Posterior cingulate gyrus (tissue), 11 donors: ENCODE data around the gene TUBB.
"Not testable (repeated sequence)": the region's sequence is repeated elsewhere in the genome, so short reads cannot be mapped to it uniquely, and the experiment has no call there.

ENCODE experiments used
- DNase-seq, 10 donors: peaks; one replicate each; pipeline versions ENCODE4 v3.0.0 to v3.0.0-alpha.2; 2020 to 2021; ENCODE audit warnings: mixed read lengths in 3 of 10
- intact Hi-C: fragments of 100-400 bp; cut with DNase I; formaldehyde crosslinking; loops from one replicate; pipeline ENCODE4 v1.15.1; 2023

The TUBB gene

GRCh38 chr6:30752157-30752927, 32.2 kb downstream of the TUBB start:
- intact Hi-C loops: no loop called here
- DNase-seq: peak in 6 of 10 donors; percentile 14 to 91 (median 29)

DNA sequence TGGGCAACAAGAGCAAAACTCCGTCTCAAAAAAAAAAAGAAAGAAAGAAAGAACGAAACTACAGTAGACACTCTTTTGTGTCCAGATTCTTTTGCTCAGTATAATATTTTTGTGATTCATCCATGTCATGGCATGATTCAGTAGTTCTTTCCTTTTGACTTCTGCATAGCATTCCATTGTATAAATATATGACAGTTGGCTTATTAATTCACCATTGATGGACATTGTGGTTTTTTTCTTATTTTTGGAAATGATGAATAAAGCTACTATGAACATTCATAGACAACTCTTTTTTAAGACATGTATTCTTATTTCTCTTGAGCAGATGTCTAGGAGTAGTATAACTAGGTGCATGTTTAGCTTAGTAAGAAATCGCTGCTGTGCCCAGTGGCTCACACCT, 34.5 kb downstream of the TUBB start:
- intact Hi-C loops: no loop called here
- no peak for DNase-seq

DNA sequence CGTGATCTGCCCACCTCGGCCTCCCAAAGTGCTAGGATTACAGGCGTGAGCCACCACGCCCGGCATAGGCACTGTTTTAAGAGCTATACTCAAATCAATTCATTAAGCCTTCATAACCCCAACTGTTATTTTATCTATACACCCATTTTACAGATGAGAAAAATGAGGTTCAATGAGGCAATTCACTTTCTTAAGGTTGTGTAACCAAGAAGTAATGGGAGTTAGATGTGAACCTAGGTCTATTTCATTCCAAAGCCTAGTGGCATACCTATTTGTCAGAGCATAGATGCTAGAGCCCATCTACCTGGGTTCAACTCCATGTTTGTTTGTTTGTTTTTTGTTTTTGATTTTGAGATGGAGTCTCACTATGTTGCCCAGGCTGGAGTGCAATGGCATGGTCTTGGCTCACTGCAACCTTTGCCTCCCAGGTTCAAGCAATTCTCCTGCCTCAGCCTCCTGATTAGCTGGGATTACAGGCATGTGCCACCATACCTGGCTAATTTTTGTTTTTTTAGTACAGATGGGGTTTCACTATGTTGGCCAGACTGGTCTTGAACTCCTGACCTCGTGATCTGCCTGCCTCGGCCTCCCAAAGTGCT, 36.4 kb downstream of the TUBB start:
- intact Hi-C loops, DNase-seq: not testable (repeated sequence)

- intact Hi-C loops: no loop called here
- no peak for DNase-seq
These were observed 37.2 kb downstream of the TUBB start for GRCh38 chr6:30757261-30757904.

GRCh38 chr6:30759575-30760239, 39.6 kb downstream of the TUBB start:
- DNase-seq: peak in 1 of 10 donors; percentile 11
- intact Hi-C loops: no loop called here

- intact Hi-C loops: no loop called here
- no peak for DNase-seq
These were observed 40.4 kb downstream of the TUBB start for GRCh38 chr6:30760549-30760948.

- intact Hi-C loops: no loop called here
- DNase-seq: no peak
These were observed 41.8 kb downstream of the TUBB start for GRCh38 chr6:30761791-30762429.

DNA sequence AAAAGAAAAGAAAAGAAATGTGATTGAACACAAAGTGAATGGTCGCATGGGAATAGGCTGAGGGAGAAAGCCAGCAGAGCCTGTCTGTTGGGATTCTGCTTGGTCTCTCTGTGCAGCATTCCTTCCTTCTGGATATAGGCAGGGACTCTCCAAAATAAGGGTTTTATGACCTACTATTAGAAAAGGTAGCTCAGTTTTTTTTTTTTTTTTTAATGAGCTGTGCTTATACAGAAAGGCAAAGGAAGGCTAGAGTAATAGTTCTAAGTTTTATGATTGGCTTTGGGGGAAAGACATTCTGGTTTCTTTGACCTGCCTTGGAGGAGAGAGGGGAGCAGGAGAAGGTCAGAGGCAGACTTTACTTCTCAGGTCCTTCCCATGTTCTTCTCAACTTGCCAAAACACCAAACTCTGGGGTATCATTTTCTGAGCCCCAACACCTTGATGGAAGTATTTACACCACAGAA, 43.0 kb downstream of the TUBB start:
- intact Hi-C loops: no loop called here
- DNase-seq: no peak

- DNase-seq: no peak
These were observed 43.7 kb downstream of the TUBB start for GRCh38 chr6:30763618-30764489.

GRCh38 chr6:30764490-30765043, 44.4 kb downstream of the TUBB start:
- intact Hi-C loops, DNase-seq: not testable (repeated sequence)

More at GRCh38 chr6:30763618-30764489, 43.7 kb downstream of the TUBB start:
- intact Hi-C loops: no loop called here

DNA sequence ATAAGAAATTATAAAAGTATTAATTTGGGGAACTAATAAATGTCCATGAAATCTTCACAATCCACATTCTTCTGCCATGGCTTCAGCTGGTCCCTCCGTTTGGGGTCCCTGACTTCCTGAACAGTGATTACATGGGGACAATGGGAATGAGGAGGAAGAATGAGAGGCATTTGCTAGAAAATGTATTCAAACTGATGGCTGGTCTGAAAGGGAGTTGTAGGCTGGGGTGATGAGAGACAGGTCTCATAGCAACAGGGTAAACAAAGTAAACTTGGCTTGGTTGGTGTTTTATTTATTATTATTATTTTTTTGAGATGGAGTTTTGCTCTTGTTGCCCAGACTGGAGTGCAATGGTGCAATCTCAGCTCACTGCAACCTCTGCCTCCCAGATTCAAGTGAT, 45.3 kb downstream of the TUBB start:
- DNase-seq, intact Hi-C loops: not testable (repeated sequence)

GRCh38 chr6:30766461-30767157, 46.5 kb downstream of the TUBB start:
- intact Hi-C loops: no loop called here
- no peak for DNase-seq

GRCh38 chr6:30767158-30767943, 47.2 kb downstream of the TUBB start:
- intact Hi-C loops: no loop called here
- peak in 1 of 10 donors; percentile 10 for DNase-seq

- intact Hi-C loops: no loop called here
- DNase-seq: peak in 1 of 10 donors; percentile 8
These were observed 47.8 kb downstream of the TUBB start for GRCh38 chr6:30767944-30768301.

DNA sequence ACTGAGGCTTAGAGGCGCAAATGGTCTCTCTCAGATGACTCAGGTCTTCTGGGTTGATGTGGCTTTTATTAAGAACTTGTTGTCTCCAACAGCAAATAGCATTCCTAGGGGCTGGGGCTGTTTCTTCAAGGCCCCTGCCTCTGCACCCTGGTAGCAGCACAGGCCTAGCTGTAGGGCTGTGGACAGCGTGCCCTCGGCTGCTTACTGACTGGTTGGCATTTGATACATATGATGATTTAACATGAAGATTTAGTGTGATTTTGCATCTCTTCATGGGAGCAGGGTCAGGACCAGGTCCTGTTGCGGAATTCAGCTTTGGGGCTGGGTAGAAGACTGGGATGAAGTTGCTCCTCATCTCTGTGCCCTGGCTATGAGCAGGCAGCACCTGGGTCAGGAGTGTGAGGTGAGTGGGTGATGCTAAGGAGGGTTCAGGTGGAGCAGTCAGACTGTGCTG, 48.5 kb downstream of the TUBB start:
- peak in 1 of 10 donors; percentile 19 for DNase-seq
- intact Hi-C loops: no loop called here

DNA sequence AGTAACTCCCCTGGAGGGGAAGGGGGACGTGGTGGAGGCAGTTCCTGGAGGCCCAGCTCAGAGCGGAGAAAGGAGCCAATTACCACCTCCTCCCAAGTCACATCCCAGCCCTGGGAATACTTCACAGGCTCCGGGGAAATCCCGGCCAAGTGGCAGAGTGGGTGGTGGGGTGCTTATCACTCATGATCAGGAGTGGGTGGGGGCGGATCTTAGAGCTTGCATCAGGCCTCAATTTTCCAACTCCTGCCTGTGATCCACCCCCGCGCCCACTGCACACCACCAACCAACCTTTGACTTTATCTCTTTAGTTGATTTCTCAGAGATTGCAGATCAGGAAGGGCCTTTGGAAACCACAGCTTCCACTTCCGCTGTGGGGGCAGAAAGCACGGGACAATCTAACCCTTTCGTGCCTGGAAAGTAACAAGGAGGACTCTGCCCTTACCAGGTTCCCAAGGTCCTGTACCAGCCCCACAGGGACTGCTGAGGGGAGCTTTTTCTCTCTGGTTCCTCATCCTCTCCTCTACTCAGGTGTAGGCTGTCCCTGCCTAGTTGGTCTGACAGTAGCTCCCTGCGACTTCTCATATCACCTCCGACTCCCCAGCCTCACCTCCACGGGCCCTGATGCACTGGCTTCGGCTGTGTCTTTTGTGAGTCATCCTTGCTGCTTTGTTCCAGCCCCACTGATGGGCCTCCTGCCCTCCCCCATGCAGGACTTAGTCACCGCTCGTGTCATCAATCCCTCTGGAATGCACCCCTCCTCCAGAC, 49.1 kb downstream of the TUBB start:
- intact Hi-C loops: no loop called here
- peak in 7 of 10 donors; percentile 17 to 91 (median 38) for DNase-seq
